ENCODE data around the gene DPP3.
A peak's percentile ranks its signal among the peaks of the same experiment; 100 is the strongest.

The DPP3 gene

DNA sequence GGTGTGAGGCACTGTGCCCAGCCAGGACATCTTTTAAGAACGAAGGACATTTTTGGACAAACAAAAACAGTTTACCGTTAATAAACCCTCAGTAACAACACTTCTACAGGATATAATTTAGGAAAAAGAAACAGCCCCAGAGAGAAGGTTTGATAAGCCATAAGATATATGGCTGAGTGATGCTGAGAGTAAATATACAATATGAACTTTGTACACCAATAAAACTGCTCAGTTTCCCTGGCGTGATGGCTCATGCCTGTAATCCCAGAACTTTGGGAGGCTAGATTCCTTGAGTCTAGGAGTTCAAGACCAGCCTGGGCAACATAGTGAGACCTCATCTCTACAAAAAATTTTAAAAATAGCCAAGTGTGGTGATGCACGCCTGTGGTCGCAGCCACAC lies 18.3 kb downstream of the DPP3 start:
- TF ChIP-seq, protein P1, sequence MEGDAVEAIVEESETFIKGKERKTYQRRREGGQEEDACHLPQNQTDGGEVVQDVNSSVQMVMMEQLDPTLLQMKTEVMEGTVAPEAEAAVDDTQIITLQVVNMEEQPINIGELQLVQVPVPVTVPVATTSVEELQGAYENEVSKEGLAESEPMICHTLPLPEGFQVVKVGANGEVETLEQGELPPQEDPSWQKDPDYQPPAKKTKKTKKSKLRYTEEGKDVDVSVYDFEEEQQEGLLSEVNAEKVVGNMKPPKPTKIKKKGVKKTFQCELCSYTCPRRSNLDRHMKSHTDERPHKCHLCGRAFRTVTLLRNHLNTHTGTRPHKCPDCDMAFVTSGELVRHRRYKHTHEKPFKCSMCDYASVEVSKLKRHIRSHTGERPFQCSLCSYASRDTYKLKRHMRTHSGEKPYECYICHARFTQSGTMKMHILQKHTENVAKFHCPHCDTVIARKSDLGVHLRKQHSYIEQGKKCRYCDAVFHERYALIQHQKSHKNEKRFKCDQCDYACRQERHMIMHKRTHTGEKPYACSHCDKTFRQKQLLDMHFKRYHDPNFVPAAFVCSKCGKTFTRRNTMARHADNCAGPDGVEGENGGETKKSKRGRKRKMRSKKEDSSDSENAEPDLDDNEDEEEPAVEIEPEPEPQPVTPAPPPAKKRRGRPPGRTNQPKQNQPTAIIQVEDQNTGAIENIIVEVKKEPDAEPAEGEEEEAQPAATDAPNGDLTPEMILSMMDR (IDR thresholded peaks at IDR 0.05; ENCODE audit: low read depth, low read length) = no peak
- H3K4me3 ChIP-seq (ENCODE audit: low read depth, low read length) = no peak overlapping the region

DNA sequence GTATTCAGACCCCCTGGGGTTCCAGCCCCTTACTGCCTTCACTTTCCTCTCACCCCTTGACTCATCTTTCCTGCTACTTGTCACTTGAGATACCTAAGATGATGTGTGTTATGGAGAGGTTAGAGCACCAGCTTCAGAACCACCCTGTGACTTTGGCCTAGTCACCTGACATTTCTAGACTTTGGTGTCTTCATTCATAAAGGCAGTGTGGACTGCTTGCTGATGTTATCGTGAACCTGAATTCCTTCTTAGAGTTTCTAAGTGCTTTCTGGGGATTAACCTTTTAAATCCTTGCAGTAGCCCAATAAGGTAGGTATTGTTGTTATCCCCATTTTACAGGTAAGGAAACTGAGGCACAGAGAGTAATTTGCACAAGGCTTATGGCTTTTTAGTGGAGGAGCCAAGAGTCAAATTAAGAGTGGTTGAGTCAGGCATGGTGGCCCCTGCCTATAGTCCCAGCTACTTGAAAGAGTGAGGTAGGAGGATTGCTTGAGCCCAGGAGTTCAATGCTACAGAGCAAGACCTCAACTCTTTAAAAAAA lies 25.1 kb downstream of the DPP3 start:
- no peak overlapping the region for H3K4me3 ChIP-seq (ENCODE audit: low read depth, low read length)
- TF ChIP-seq, protein P1 (IDR thresholded peaks at IDR 0.05; ENCODE audit: low read depth, low read length) = no peak

DNA sequence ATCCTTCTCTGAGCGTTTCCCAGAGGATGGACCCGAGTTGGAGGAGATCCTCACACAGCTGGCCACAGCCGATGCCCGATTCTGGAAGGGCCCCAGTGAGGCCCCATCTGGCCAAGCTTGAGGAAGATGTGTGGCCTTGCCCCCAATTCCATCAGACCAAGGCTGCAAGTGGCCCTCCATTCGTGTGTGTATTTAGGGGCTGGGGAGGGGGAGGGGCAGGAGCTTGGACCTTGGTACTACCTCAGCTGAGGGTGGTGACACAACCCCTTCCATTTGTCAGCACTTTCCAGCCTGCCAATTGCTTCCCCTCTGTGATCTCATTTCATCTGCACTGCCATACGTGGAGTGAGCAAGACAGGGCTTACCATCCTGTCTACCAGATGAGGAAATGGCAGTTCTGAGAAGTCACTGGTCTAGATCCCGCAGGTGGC lies 28.9 kb downstream of the DPP3 start:
- H3K4me3 ChIP-seq (ENCODE audit: low read depth, low read length) = no peak overlapping the region
- TF ChIP-seq, protein P1 (IDR thresholded peaks at IDR 0.05; ENCODE audit: low read depth, low read length) = no peak

DNA sequence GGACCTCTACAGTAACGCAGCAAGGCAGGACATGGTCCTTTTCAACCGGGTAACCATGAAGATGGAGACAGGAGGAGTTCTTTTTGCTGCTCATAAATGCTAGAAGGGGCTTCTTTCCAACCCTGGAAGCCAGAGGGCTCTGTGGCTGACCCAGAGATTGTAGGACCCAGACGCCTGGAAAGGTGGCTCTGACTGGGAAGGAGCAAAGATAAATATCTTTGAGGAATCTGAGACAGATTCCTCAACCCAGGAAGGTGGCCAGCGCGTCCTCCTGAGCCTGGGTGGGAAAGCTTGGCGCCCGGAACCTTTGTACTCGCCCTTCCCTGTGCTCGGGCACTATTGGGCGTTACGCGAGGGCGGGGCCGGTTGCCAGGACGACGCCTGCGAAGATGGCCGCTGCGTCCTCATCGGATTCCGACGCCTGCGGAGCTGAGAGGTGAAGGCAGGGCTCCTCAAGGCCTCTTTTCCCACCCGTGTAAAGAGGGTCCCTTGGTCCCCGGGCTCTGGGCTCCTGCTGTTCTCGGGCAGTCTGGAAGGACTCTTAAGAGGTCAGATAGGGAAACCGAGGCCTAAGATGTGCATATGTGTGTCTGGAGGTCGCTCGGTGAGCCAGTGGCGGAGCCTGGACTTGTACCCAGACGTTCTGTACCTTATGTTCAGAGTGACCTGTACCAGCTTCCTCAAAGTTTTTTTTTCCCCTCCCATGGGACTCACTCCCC lies 30.2 kb downstream of the DPP3 start, which contains the start of gene BBS1:
Gene BBS1, plus strand, starts transcription at position 365 of the 719 bp plus-strand sequence. Its CDS starts 25 bp downstream, at position 390.
- H3K4me3 ChIP-seq (ENCODE audit: low read depth, low read length) = peak within 1 kb of the TSS; percentile 83
- TF ChIP-seq, protein P1 (IDR thresholded peaks at IDR 0.05; ENCODE audit: low read depth, low read length) = no peak

DNA sequence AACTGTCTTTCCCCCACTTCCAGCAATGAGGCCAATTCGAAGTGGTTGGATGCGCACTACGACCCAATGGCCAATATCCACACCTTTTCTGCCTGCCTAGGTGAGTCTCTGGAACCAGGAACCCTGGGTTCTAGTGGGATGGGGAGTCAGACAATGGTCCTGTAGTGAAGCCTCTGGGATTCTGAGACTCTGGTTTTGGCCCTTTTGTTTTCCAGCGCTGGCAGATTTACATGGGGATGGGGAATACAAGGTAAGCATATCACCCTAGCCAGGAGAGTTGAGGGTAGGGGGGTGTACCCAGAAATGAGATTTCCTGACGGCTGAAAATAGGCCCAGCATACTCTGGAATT lies 30.7 kb downstream of the DPP3 start:
- peak overlapping the region; percentile 83 for H3K4me3 ChIP-seq (ENCODE audit: low read depth, low read length)
- TF ChIP-seq, protein P1 (IDR thresholded peaks at IDR 0.05; ENCODE audit: low read depth, low read length) = no peak

DNA sequence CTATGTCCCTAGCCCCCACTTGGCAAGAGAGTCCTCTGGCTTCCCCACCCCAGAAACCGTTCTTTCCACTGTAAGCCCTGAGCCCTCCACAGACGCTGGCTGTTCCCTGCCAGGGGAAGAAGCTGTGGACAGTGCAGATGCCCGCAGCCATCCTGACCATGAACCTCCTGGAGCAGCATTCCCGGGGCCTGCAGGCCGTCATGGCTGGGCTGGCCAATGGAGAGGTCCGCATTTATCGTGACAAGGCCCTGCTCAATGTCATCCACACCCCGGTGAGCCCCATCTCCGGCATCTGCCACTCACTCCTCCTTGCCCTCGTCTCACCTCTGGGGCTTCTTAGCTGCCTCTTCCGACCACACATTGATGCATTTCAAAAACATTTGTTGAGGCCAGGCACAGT lies 43.4 kb downstream of the DPP3 start:
- no peak overlapping the region for H3K4me3 ChIP-seq (ENCODE audit: low read depth, low read length)
- TF ChIP-seq, protein P1 (IDR thresholded peaks at IDR 0.05; ENCODE audit: low read depth, low read length) = no peak

DNA sequence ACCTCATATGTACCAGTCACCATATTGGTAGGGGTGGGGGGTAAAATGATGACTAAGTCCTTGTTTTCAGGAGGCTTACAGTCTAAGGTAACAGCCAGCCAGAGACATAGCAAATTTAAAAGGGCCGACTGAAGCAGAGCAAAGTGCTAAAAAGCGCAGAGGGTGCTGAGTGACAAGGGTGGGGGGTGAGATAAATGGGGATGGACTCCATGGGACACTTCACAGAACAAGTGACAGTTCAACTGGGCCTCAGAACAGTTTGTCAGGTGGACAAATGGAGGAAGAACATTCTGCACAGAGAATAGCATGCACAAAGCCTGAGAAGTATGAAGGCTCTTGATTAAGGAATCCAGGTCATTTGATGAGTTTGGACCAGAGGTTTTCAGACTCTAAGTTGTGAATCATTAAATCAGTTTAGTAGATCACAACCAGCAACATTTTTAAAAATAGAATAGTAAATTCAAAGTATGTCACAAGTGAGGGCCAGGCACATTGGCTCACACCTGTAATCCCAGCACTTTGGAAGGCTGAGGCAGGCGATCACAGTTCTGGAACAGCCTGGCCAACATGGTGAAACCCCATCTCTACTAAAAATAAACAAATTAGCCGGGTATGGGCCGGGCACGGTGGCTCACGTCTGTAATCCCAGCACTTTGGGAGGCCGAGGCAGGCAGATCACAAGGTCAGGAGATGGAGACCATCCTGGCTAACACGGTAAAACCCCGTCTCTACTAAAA lies 44.2 kb downstream of the DPP3 start:
- H3K4me3 ChIP-seq (ENCODE audit: low read depth, low read length) = no peak overlapping the region
- TF ChIP-seq, protein P1 (IDR thresholded peaks at IDR 0.05; ENCODE audit: low read depth, low read length) = no peak
